IMR-90 (cell line): ENCODE results near the gene IQCK. TPM values are rescaled to one million over a fixed set of nuclear protein-coding genes. Genes with fewer than 3 reads are reported as not detected.

Experiments used
- ATAC-seq: fragments of 200-7000 bp; cut with Tn5 transposase; 2 replicates; pipeline ENCODE4 v1.9.1; 2020; ENCODE audit warnings: low read depth, mild to moderate bottlenecking, moderate library complexity
- BruUV-seq: library from RNA; stranded (reverse); fragments of 400-500 nt; replicated peaks from 2 replicates; lab custom pipeline; 2021; lab: Mats Ljungman, UMichigan
- CTCF ChIA-PET: fragments of 300-600 bp; formaldehyde crosslinking; extraction: SDS; loops from one replicate; lab custom pipeline; 2021; ENCODE audit warnings: antibody characterized with exemption; lab: Yijun Ruan, JAX
- POLR2A ChIA-PET: fragments of 300-600 bp; sonication (Branson Sonifier 250); formaldehyde crosslinking; loops from one replicate; lab custom pipeline; 2022; ENCODE audit warnings: antibody characterized with exemption; ENCODE audit not compliant: unreplicated experiment; lab: Charles Lee
- DNase-seq: peaks from one replicate; pipeline ENCODE4 v3.0.0; 2013
- H2AFZ ChIP-seq: replicated peaks from 2 replicates; pipeline ENCODE3; 2013; ENCODE audit warnings: low read length, mild to moderate bottlenecking; ENCODE audit not compliant: poor library complexity
- H2AK5ac ChIP-seq: 2 replicates; pipeline ENCODE4 v1.6.1; 2013; ENCODE audit warnings: low read depth, low read length, inconsistent platforms
- H2AK9ac ChIP-seq: replicated peaks from 2 replicates; pipeline ENCODE3; 2013; ENCODE audit warnings: mild to moderate bottlenecking, low read depth, low read length, moderate library complexity; ENCODE audit not compliant: poor library complexity
- H2BK120ac ChIP-seq: 2 replicates; pipeline ENCODE4 v1.6.1; 2013; ENCODE audit warnings: low read depth, low read length, inconsistent platforms
- H2BK15ac ChIP-seq: 3 replicates; pipeline ENCODE4 v1.6.1; 2013; ENCODE audit warnings: low read depth, low read length, inconsistent platforms
- H2BK20ac ChIP-seq: 2 replicates; pipeline ENCODE4 v1.6.1; 2013; ENCODE audit warnings: low read depth, mild to moderate bottlenecking, inconsistent platforms, low read length, moderate library complexity
- H2BK5ac ChIP-seq: 2 replicates; pipeline ENCODE4 v1.6.1; 2013; ENCODE audit warnings: mild to moderate bottlenecking, low read depth, low read length, inconsistent platforms; ENCODE audit not compliant: poor library complexity, severe bottlenecking
- H3K14ac ChIP-seq: replicated peaks from 2 replicates; pipeline ENCODE4 v1.6.1; 2013; ENCODE audit warnings: low read depth, low read length, inconsistent platforms
- H3K18ac ChIP-seq: 2 replicates; pipeline ENCODE4 v1.6.1; 2013; ENCODE audit warnings: low read depth, low read length, control low read depth
- H3K23ac ChIP-seq: 2 replicates; pipeline ENCODE4 v1.6.1; 2013; ENCODE audit warnings: low read depth, low read length, inconsistent platforms
- H3K27ac ChIP-seq: 2 replicates; pipeline ENCODE4 v1.5.1; 2013; ENCODE audit warnings: mild to moderate bottlenecking, control low read depth, low read length; ENCODE audit not compliant: insufficient read depth
- H3K27me3 ChIP-seq: 2 replicates; pipeline ENCODE4 v1.6.1; 2013; ENCODE audit warnings: low read length; ENCODE audit not compliant: control insufficient read depth, insufficient read depth
- H3K36me3 ChIP-seq: 2 replicates; pipeline ENCODE4 v1.6.1; 2013; ENCODE audit warnings: low read length, mixed read lengths; ENCODE audit not compliant: control insufficient read depth, insufficient read depth
- H3K4ac ChIP-seq: 2 replicates; pipeline ENCODE4 v1.6.1; 2013; ENCODE audit warnings: low read depth, low read length, inconsistent platforms
- H3K4me1 ChIP-seq: 2 replicates; pipeline ENCODE4 v1.6.1; 2013; ENCODE audit warnings: low read length, mixed read lengths; ENCODE audit not compliant: control insufficient read depth, insufficient read depth
- H3K4me2 ChIP-seq: 2 replicates; pipeline ENCODE4 v1.6.1; 2013; ENCODE audit warnings: low read depth, mild to moderate bottlenecking, control low read depth, low read length, moderate library complexity
- H3K4me3 ChIP-seq: 2 replicates; pipeline ENCODE4 v1.5.1; 2013; ENCODE audit warnings: low read depth, mild to moderate bottlenecking, control low read depth, low read length, moderate library complexity; ENCODE audit not compliant: insufficient read depth
- H3K56ac ChIP-seq: 2 replicates; pipeline ENCODE4 v1.6.1; 2013; ENCODE audit warnings: low read length, inconsistent platforms; ENCODE audit not compliant: insufficient read depth; ENCODE audit errors: extremely low read depth
- H3K79me1 ChIP-seq, 2 experiments: 2 replicates each; pipeline ENCODE4 v1.6.1; 2013; ENCODE audit warnings: low read length in 2 of 2, inconsistent platforms in 1 of 2, low read depth in 1 of 2
- H3K9ac ChIP-seq: 2 replicates; pipeline ENCODE4 v1.6.1; 2013; ENCODE audit warnings: low read depth, low read length, control low read depth
- H3K9me1 ChIP-seq: 2 replicates; pipeline ENCODE4 v1.6.1; 2013; ENCODE audit warnings: low read length, inconsistent platforms; ENCODE audit not compliant: insufficient read depth
- H3K9me3 ChIP-seq: 2 replicates; pipeline ENCODE4 v1.6.1; 2013; ENCODE audit warnings: low read length; ENCODE audit not compliant: control insufficient read depth, insufficient read depth
- H4K20me1 ChIP-seq: 2 replicates; pipeline ENCODE4 v1.6.1; 2013; ENCODE audit warnings: low read length, inconsistent platforms; ENCODE audit not compliant: insufficient read depth
- H4K5ac ChIP-seq: 2 replicates; pipeline ENCODE4 v1.6.1; 2013; ENCODE audit warnings: mild to moderate bottlenecking, low read depth, low read length, control low read depth
- H4K8ac ChIP-seq, 2 experiments: 2 replicates each; pipeline ENCODE4 v1.6.1; 2013; ENCODE audit warnings: low read depth in 2 of 2, low read length in 2 of 2, control low read depth in 1 of 2, inconsistent platforms in 1 of 2
- H4K91ac ChIP-seq: 2 replicates; pipeline ENCODE4 v1.6.1; 2013; ENCODE audit warnings: low read depth, low read length, inconsistent platforms; ENCODE audit not compliant: insufficient read depth
- BHLHE40 ChIP-seq: fragments of 150-350 bp; IDR thresholded peaks from 2 replicates; pipeline ENCODE4 v1.6.1; 2016; ENCODE audit warnings: mild to moderate bottlenecking, low read depth, low read length
- WGBS, 2 experiments: methylation state at CpG; one replicate each; pipeline versions ENCODE4 v1.1.5 to v1.1.7; 2013; ENCODE audit warnings: missing lambda C conversion rate in 2 of 2; ENCODE audit not compliant: insufficient read length in 1 of 2; ENCODE audit errors: extremely low coverage in 2 of 2; 5-methylcytosine and 5-hydroxymethylcytosine counted together
- dilution Hi-C: fragments of 300-500 bp; cut with HindIII; formaldehyde crosslinking; loops from one replicate; pipeline ENCODE4 v1.14.3; 2018; ENCODE audit warnings: low sequenced_read_pairs; ENCODE audit not compliant: unreplicated experiment
- in situ Hi-C: fragments of 300-500 bp; cut with MboI; formaldehyde crosslinking; loops from 3 replicates; pipeline ENCODE4 v1.14.3; 2019; ENCODE audit warnings: low sequenced_read_pairs, inconsistent platforms, mixed read lengths
- intact Hi-C: fragments of 100-400 bp; cut with micrococcal nuclease; formaldehyde crosslinking; loops from 2 replicates; pipeline ENCODE4 v1.10.0; 2022
- polyA plus RNA-seq, 3 experiments: library from polyadenylated mRNA; depleted of rRNA; stranded (reverse); fragments of >200 nt; gene quantifications; 2 replicates each; pipeline ENCODE4 v1.2.3, GENCODE V29; 2012; ENCODE audit warnings: low replicate concordance in 1 of 3
- total RNA-seq: library from RNA; depleted of rRNA; stranded (reverse); fragments of >200 nt; gene quantifications from 2 replicates; pipeline ENCODE4 v1.2.3, GENCODE V29; 2012

IQCK gene
- total and polyA plus RNA-seq, 2 of the 4 experiments (the other 2 are of a cell fraction), result 4.1 to 5.4 TPM

DNA sequence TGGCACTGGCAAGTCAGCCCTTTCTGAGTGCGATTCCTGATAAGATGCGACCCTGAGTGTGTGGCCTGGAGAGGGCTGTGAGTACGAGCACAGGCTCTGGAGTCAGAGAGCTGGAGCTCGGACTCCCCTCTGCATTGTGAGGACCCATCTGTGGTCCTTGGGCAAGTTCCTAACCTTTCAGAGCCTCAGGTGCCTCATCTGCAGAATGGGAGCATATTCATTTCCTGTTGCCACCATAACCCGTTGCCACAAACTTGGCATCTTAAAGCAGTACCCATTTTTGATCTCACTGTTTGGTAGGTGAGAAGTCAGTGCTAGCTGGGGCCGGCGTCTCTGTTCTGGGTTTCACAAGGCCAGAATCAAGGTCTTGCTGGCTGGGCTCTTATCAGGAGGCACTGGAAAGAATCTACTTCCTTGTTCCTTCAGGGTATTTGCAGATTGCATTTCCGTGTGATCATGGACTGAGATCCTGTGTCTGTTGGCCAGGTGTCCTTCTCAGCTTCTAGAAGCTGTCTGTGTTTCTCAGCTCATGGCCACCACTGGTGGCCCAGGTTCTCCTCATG, 20.2 kb upstream of the IQCK start:
- BruUV-seq, result no TSS peak
- no peak overlapping the region; the same call in 1 of the 2 replicates for H2AK5ac ChIP-seq
- H4K8ac ChIP-seq, result no peak overlapping the region
- H3K9ac ChIP-seq, result no peak overlapping the region
- no peak overlapping the region for H4K5ac ChIP-seq
- peaks cover 17% of the 10 kb centered on the region for H3K4me1 ChIP-seq
- intact Hi-C loops (no loop called here), in situ Hi-C loops (no loop called here), dilution Hi-C loops (no loop called here)
- H3K27me3 ChIP-seq, result no peaks in the 10 kb centered on the region
- H3K56ac ChIP-seq, result no peak overlapping the region
- H2AFZ ChIP-seq, result no peak overlapping the region
- ATAC-seq, result no peak
- peaks cover 18 to 36% of the 10 kb centered on the region in 2 experiments; a peak in 3 of 4 replicates for H3K79me1 ChIP-seq
- no peak for DNase-seq
- CTCF ChIA-PET, result no interaction called here
- no peak overlapping the region for H4K91ac ChIP-seq
- peaks cover 31% of the 10 kb centered on the region for H3K36me3 ChIP-seq
- H2AK9ac ChIP-seq, result no peak overlapping the region
- H3K14ac ChIP-seq, result no peak overlapping the region
- no peak overlapping the region for H2BK120ac ChIP-seq
- H4K20me1 ChIP-seq, result no peaks in the 10 kb centered on the region
- H3K4me3 ChIP-seq, result no peak overlapping the region
- H2BK15ac ChIP-seq, result no peak overlapping the region
- no peak overlapping the region for H3K4ac ChIP-seq
- H3K9me3 ChIP-seq, result no peaks in the 10 kb centered on the region
- H3K18ac ChIP-seq, result no peak overlapping the region
- 94% methylated on average over 2 of the region's 8 CpGs; no CpG with 5 or more reads in 1 of the 2 experiments for WGBS, 2 experiments
- no peak overlapping the region for H2BK5ac ChIP-seq
- no peak overlapping the region for H3K4me2 ChIP-seq
- peaks cover 22% of the 10 kb centered on the region; the same call in 1 of the 2 replicates for H3K9me1 ChIP-seq
- H2BK20ac ChIP-seq, result no peak overlapping the region
- no peak for TF ChIP-seq BHLHE40
- no peak overlapping the region for H3K27ac ChIP-seq
- no peak overlapping the region for H3K23ac ChIP-seq
- POLR2A ChIA-PET, result no interaction called here
